GM12878 (cell line): ENCODE measurements around the gene NTSR1. TPM values are rescaled to one million over a fixed set of nuclear protein-coding genes. Genes with fewer than 3 reads are reported as not detected.

Source experiments
- ATAC-seq: fragments of 200-7000 bp; cut with Tn5 transposase; 3 replicates; pipeline ENCODE4 v1.9.1; 2020; ENCODE audit warnings: mild to moderate bottlenecking, moderate library complexity
- BruUV-seq: library from RNA; stranded (reverse); fragments of 400-500 nt; replicated peaks from 2 replicates; lab custom pipeline; 2021; lab: Mats Ljungman, UMichigan
- CTCF ChIA-PET: fragments of 300-600 bp; sonication (Branson Sonifier 250); formaldehyde crosslinking; extraction: SDS; loops from one replicate; lab custom pipeline; 2021; ENCODE audit warnings: inconsistent platforms; lab: Yijun Ruan, JAX
- POLR2A ChIA-PET: fragments of 350-600 bp; formaldehyde crosslinking; extraction: SDS; loops from one replicate; lab custom pipeline; 2021; ENCODE audit warnings: inconsistent platforms; lab: Charles Lee
- RAD21 ChIA-PET: fragments of 300-600 bp; sonication (Branson Sonifier 250); formaldehyde crosslinking; loops from one replicate; lab custom pipeline; 2023; ENCODE audit warnings: antibody characterized with exemption; ENCODE audit not compliant: unreplicated experiment; lab: Charles Lee
- SMC1A ChIA-PET: fragments of 300-600 bp; sonication (Branson Sonifier 250); formaldehyde crosslinking; loops from one replicate; lab custom pipeline; 2023; ENCODE audit not compliant: unreplicated experiment, uncharacterized antibody; lab: Charles Lee
- DNase-seq: peaks from one replicate; pipeline ENCODE4 v3.0.0-alpha.2; 2011; ENCODE audit warnings: low read depth, low spot score
- FAIRE-seq: peaks from 3 replicates; lab custom pipeline; 2011; peaks lifted over from hg19 to GRCh38; lab: Jason Lieb, UNC
- H2AFZ ChIP-seq: 2 replicates; pipeline ENCODE4 v1.6.0; 2011; ENCODE audit warnings: low read depth, low read length, control low read depth; ENCODE audit not compliant: control insufficient read depth
- H3K27ac ChIP-seq: 2 replicates; pipeline ENCODE4 v1.5.1; 2011; ENCODE audit warnings: control low read depth; ENCODE audit not compliant: control insufficient read depth, insufficient read depth
- H3K27me3 ChIP-seq, 2 experiments: replicated peaks in 1 of 2; 2 replicates each; pipeline versions ENCODE4 v1.6.0 to v1.6.1; 2011; ENCODE audit warnings: low read length in 1 of 2; ENCODE audit not compliant: control insufficient read depth in 2 of 2, insufficient read depth in 2 of 2
- H3K36me3 ChIP-seq, 2 experiments: 2 replicates each; pipeline ENCODE4 v1.5.1; 2011; ENCODE audit warnings: low read length in 1 of 2; ENCODE audit not compliant: control insufficient read depth in 2 of 2, insufficient read depth in 2 of 2
- H3K4me1 ChIP-seq: 2 replicates; pipeline ENCODE4 v1.6.1; 2011; ENCODE audit warnings: mild to moderate bottlenecking, low read length, moderate library complexity, mixed read lengths; ENCODE audit not compliant: control insufficient read depth, insufficient read depth
- H3K4me2 ChIP-seq: 2 replicates; pipeline ENCODE4 v1.6.0; 2011; ENCODE audit warnings: control low read depth; ENCODE audit not compliant: control insufficient read depth, insufficient read depth
- H3K4me3 ChIP-seq: fragments of 200-600 bp; sonication (generic); 2 replicates; pipeline ENCODE4 v1.5.1; 2016
- H3K79me2 ChIP-seq: 2 replicates; pipeline ENCODE4 v1.6.0; 2011; ENCODE audit warnings: low read length; ENCODE audit not compliant: control insufficient read depth, insufficient read depth
- H3K9ac ChIP-seq: 2 replicates; pipeline ENCODE4 v1.8.0; 2011; ENCODE audit warnings: low read length, control low read depth, mixed read lengths; ENCODE audit not compliant: control insufficient read depth, insufficient read depth
- H3K9me3 ChIP-seq: replicated peaks from 3 replicates; pipeline ENCODE4 v1.5.1; 2011; ENCODE audit warnings: mild to moderate bottlenecking, low read length; ENCODE audit not compliant: control insufficient read depth, insufficient read depth
- H4K20me1 ChIP-seq: 2 replicates; pipeline ENCODE4 v1.6.0; 2011; ENCODE audit not compliant: control insufficient read depth, insufficient read depth
- EGR1 ChIP-seq, 2 experiments: IDR thresholded peaks; 1 replicate in 1 of 2; 2 replicates in 1 of 2; pipeline ENCODE4 v1.6.1; 2011 to 2012; ENCODE audit warnings: low read depth in 2 of 2, low read length in 2 of 2, borderline replicate concordance in 1 of 2, mild to moderate bottlenecking in 1 of 2, moderate library complexity in 1 of 2
- FOXM1 ChIP-seq: IDR thresholded peaks from 2 replicates; pipeline ENCODE4 v1.6.1; 2012; ENCODE audit warnings: low read depth, mild to moderate bottlenecking, inconsistent platforms, low read length, moderate library complexity
- NR2C2 ChIP-seq: IDR thresholded peaks from 2 replicates; pipeline ENCODE4 v1.6.1; 2011; ENCODE audit warnings: borderline replicate concordance, low read depth; ENCODE audit not compliant: control insufficient read depth, insufficient read length
- RUNX3 ChIP-seq: IDR thresholded peaks from 2 replicates; pipeline ENCODE4 v1.6.1; 2012; ENCODE audit warnings: low read length, inconsistent platforms
- SREBF1 ChIP-seq: IDR thresholded peaks from 2 replicates; pipeline ENCODE4 v1.6.1; 2012; ENCODE audit warnings: mild to moderate bottlenecking, low read length
- SREBF2 ChIP-seq: IDR thresholded peaks from 2 replicates; pipeline ENCODE4 v1.6.1; 2012; ENCODE audit warnings: mild to moderate bottlenecking, low read length
- SUPT20H ChIP-seq: IDR thresholded peaks from 2 replicates; pipeline ENCODE4 v1.6.1; 2011; ENCODE audit warnings: low read depth, mild to moderate bottlenecking, low read length, moderate library complexity, borderline replicate concordance; ENCODE audit not compliant: control insufficient read depth
- ZBED1 ChIP-seq: IDR thresholded peaks from 2 replicates; pipeline ENCODE4 v1.6.1; 2016; ENCODE audit warnings: borderline replicate concordance
- ZNF622 ChIP-seq: fragments of 450-650 bp; IDR thresholded peaks from 2 replicates; pipeline ENCODE4 v1.6.1; 2017; ENCODE audit warnings: mild to moderate bottlenecking, inconsistent platforms
- ZSCAN29 ChIP-seq: fragments of 450-650 bp; IDR thresholded peaks from 2 replicates; pipeline ENCODE4 v1.6.1; 2017; ENCODE audit warnings: mild to moderate bottlenecking, moderate library complexity
- WGBS: methylation state at CpG from one replicate; pipeline ENCODE4 v1.1.6; 2016; ENCODE audit warnings: low lambda C conversion rate; ENCODE audit not compliant: insufficient replicate concordance, insufficient coverage; ENCODE audit errors: missing lambda C conversion rate; 5-methylcytosine and 5-hydroxymethylcytosine counted together
- in situ Hi-C: fragments of 300-500 bp; cut with MboI; formaldehyde crosslinking; loops from 9 replicates; pipeline ENCODE4 v1.14.3; 2018; ENCODE audit warnings: mixed read lengths
- intact Hi-C: fragments of 100-400 bp; cut with micrococcal nuclease; formaldehyde crosslinking; loops from one replicate; pipeline ENCODE4 v1.14.2; 2022; ENCODE audit not compliant: unreplicated experiment
- polyA plus RNA-seq, 11 experiments: library from polyadenylated mRNA; depleted of rRNA in 4 of 11; unstranded in 6 of 11; stranded (reverse) in 5 of 11; fragments of >200 nt; fragmentation: Nextera tagmentation in 4 of 11; fragmentation: Illumina TruSeq in 1 of 11; extraction: Ambion mirVana in 4 of 11; extraction: Trizol in 1 of 11; gene quantifications; 1 replicate in 1 of 11; 2 replicates in 10 of 11; pipeline versions ENCODE4 v1.2.1 to v1.2.3, GENCODE V29; 2011 to 2016; ENCODE audit warnings: inconsistent platforms in 2 of 11, missing spikeins in 2 of 11, low read depth in 1 of 11
- total RNA-seq, 4 experiments: library from RNA; depleted of rRNA in 3 of 4; stranded (reverse); fragments of >200 nt in 3 of 4; fragmentation: Illumina TruSeq in 1 of 4; extraction: Trizol in 1 of 4; gene quantifications; 2 replicates each; pipeline versions ENCODE4 v1.2.1 to v1.2.3, GENCODE V29; 2013 to 2021
- TF ChIP-seq, protein P1 (sequence below): fragments of 450-650 bp; formaldehyde crosslinking; IDR thresholded peaks from 2 replicates; pipeline ENCODE4 v1.4.0; 2022; ENCODE audit warnings: mild to moderate bottlenecking, moderate library complexity
- TF ChIP-seq, protein P2 (sequence below): IDR thresholded peaks from 2 replicates; pipeline ENCODE4 v1.6.1; 2011; ENCODE audit warnings: low read depth, low read length, improper control_type of control experiment, borderline replicate concordance
- TF ChIP-seq, protein P3 (sequence below): IDR thresholded peaks from 2 replicates; pipeline ENCODE4 v1.6.1; 2012; ENCODE audit warnings: mild to moderate bottlenecking, low read depth, low read length

Gene NTSR1
- total and polyA plus RNA-seq, 10 of the 15 experiments (the other 5 are each of a cell fraction or from before 2014, with no cell fraction given) = not detected

DNA sequence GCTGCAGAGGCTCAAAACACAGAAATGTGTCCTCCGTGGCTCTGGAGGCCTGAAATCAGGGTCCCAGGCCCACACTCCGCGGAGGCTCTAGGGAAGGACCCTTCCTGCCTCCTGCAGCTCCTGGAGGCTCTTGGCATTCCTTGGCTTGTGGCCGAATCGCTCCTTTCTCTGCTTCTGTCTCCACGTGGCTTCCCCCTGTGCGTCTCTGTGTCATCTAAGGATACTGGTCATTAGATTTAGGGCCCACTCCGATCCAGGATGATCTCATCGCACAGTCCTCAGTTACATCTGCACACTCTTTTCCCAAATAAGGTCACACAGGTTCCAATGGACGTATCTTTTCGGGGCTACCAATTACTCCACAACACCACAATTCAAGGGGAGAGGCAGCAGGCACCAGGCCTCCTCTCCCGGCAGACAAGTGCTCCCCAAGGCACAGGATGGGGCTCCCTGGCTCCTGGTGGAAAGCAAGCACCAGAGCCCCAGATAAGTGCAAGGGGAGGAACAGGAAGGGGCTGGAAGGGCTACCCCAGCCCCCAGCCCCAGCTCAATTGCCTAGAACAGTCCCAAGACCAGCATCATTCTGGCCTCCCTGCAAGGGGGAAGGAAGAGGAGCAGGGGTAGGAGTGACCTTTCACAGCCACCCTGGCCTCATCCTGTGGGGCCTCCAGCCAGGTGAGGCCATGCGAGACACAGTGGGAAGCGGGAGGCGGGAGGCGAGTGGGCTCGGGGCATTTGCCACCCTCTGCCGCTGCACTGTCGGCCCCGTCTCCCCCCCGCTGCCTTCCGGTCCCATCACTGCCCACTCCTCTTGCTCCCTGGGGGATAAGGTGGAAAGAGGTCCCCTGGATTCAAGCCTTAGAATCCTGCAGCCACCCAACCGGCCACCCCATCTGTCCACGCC lies 16.3 kb downstream of the NTSR1 start (continued):
- TF ChIP-seq, protein P1, sequence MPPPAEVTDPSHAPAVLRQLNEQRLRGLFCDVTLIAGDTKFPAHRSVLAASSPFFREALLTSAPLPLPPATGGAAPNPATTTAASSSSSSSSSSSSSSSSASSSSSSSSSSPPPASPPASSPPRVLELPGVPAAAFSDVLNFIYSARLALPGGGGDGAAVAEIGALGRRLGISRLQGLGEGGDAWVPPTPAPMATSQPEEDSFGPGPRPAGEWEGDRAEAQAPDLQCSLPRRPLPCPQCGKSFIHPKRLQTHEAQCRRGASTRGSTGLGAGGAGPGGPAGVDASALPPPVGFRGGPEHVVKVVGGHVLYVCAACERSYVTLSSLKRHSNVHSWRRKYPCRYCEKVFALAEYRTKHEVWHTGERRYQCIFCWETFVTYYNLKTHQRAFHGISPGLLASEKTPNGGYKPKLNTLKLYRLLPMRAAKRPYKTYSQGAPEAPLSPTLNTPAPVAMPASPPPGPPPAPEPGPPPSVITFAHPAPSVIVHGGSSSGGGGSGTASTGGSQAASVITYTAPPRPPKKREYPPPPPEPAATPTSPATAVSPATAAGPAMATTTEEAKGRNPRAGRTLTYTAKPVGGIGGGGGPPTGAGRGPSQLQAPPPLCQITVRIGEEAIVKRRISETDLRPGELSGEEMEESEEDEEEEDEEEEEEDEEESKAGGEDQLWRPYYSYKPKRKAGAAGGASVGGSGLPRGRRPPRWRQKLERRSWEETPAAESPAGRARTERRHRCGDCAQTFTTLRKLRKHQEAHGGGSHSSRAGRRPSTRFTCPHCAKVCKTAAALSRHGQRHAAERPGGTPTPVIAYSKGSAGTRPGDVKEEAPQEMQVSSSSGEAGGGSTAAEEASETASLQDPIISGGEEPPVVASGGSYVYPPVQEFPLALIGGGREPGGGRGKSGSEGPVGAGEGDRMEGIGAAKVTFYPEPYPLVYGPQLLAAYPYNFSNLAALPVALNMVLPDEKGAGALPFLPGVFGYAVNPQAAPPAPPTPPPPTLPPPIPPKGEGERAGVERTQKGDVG = no peak

DNA sequence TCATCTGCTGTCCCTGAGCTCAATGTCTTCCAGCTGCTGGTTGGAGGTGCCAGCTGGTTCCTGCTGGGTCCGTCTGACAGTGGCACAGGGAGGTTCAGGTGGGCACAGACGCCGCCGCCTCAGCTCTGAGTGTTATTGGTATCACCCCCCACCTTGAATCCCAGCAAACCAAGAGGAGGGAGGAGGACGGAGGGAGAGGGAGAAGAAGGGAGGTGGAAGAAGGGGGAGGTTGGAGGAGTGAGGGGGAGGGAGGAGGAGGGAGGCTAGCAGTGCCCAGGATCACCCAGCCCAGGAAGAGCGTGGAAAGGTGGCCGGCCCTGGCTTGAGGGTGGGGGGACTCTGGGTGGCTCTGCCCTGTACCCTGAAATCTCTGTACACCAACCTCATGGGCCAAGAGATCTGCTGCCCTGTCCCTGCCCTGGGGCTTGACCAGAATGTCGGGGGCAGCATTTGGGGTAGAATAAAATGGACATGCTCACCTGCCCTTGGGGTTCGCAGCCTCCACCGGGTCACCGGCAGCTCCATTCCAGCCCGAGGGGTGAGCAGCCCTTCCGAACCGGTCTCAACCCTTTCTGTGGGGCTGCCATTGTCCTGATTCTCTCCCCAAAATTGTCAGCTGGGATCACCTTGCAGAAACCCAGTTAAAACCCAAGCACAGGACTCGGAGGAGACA lies 17.1 kb downstream of the NTSR1 start:
- RAD21 ChIA-PET = no interaction called here
- DNase-seq = no peak
- CTCF ChIA-PET = no interaction called here
- no TSS peak for BruUV-seq
- Histone ChIP-seq H3K27ac (no peak overlapping the region), H4K20me1 (no peaks in the 10 kb centered on the region), H3K79me2 (no peaks in the 10 kb centered on the region), H3K4me2 (no peak overlapping the region), H3K4me3 (no peak overlapping the region), H3K4me1 (no peaks in the 10 kb centered on the region), H2AFZ (no peak overlapping the region), H3K27me3 (peaks cover 2 to 11% of the 10 kb centered on the region in 2 experiments; a peak in 3 of 4 replicates), H3K36me3 (no peaks in the 10 kb centered on the region), H3K9me3 (peaks cover 7% of the 10 kb centered on the region; the same call in 1 of the 3 replicates), H3K9ac (no peak overlapping the region)
- in situ Hi-C loops = no loop called here
- POLR2A ChIA-PET = no interaction called here
- no peak for ATAC-seq
- 53% methylated on average over 15 of the region's 15 CpGs for WGBS
- intact Hi-C loops = no loop called here
- SMC1A ChIA-PET = no interaction called here
- FAIRE-seq = no peak
- no peak for TF ChIP-seq ZBED1
- TF ChIP-seq SUPT20H = no peak
- no peak for TF ChIP-seq ZSCAN29
- TF ChIP-seq RUNX3 = no peak
- TF ChIP-seq NR2C2 = no peak
- TF ChIP-seq EGR1 (IDR thresholded peaks at IDR 0.05; ENCODE audit: borderline replicate concordance in 1 of 2, low read depth in 2 of 2, low read length in 2 of 2) = no peak
- TF ChIP-seq, protein P2, sequence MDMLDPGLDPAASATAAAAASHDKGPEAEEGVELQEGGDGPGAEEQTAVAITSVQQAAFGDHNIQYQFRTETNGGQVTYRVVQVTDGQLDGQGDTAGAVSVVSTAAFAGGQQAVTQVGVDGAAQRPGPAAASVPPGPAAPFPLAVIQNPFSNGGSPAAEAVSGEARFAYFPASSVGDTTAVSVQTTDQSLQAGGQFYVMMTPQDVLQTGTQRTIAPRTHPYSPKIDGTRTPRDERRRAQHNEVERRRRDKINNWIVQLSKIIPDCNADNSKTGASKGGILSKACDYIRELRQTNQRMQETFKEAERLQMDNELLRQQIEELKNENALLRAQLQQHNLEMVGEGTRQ = no peak
- no peak for TF ChIP-seq SREBF1
- TF ChIP-seq, protein P3, sequence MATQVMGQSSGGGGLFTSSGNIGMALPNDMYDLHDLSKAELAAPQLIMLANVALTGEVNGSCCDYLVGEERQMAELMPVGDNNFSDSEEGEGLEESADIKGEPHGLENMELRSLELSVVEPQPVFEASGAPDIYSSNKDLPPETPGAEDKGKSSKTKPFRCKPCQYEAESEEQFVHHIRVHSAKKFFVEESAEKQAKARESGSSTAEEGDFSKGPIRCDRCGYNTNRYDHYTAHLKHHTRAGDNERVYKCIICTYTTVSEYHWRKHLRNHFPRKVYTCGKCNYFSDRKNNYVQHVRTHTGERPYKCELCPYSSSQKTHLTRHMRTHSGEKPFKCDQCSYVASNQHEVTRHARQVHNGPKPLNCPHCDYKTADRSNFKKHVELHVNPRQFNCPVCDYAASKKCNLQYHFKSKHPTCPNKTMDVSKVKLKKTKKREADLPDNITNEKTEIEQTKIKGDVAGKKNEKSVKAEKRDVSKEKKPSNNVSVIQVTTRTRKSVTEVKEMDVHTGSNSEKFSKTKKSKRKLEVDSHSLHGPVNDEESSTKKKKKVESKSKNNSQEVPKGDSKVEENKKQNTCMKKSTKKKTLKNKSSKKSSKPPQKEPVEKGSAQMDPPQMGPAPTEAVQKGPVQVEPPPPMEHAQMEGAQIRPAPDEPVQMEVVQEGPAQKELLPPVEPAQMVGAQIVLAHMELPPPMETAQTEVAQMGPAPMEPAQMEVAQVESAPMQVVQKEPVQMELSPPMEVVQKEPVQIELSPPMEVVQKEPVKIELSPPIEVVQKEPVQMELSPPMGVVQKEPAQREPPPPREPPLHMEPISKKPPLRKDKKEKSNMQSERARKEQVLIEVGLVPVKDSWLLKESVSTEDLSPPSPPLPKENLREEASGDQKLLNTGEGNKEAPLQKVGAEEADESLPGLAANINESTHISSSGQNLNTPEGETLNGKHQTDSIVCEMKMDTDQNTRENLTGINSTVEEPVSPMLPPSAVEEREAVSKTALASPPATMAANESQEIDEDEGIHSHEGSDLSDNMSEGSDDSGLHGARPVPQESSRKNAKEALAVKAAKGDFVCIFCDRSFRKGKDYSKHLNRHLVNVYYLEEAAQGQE = no peak
- TF ChIP-seq ZNF622 = no peak
- no peak for TF ChIP-seq SREBF2
- no peak for TF ChIP-seq FOXM1
